K562 (cell line): Measurements from ENCODE around the gene ZNF112. TPM values are rescaled to one million over a fixed set of nuclear protein-coding genes. Genes with fewer than 3 reads are reported as not detected.

ENCODE experiments used
- ASH1L ChIP-seq: fragments of 450-650 bp; IDR thresholded peaks from 2 replicates; pipeline ENCODE4 v1.6.1; 2018; ENCODE audit warnings: borderline replicate concordance, mild to moderate bottlenecking, low read depth; ENCODE audit not compliant: partially characterized antibody
- BHLHE40 ChIP-seq: IDR thresholded peaks from 2 replicates; pipeline ENCODE4 v1.6.1; 2011; ENCODE audit warnings: low read length, improper control_type of control experiment
- CBFA2T3 ChIP-seq: fragments of 450-650 bp; IDR thresholded peaks from 2 replicates; pipeline ENCODE4 v1.6.1; 2017
- CEBPG ChIP-seq, 3 experiments: fragments of 200-800 bp in 1 of 3; sonication (Bioruptor generic) in 1 of 3; sonication (generic) in 1 of 3; formaldehyde crosslinking in 1 of 3; IDR thresholded peaks in 2 of 3; conservative IDR thresholded peaks in 1 of 3; 2 replicates each; pipeline versions ENCODE4 v1.6.1 to v1.8.0; 2016 to 2022; ENCODE audit warnings: missing compliant biosample characterization in 2 of 3, missing genetic modification characterization in 2 of 3, mild to moderate bottlenecking in 1 of 3, missing genetic modification reagents in 1 of 3
- CUX1 ChIP-seq: fragments of 200-800 bp; sonication (Bioruptor generic); IDR thresholded peaks from 2 replicates; pipeline ENCODE4 v1.6.1; 2016; ENCODE audit warnings: missing genetic modification characterization, missing compliant biosample characterization
- E2F3 ChIP-seq: fragments of 250-450 bp; sonication (Bioruptor Pico); IDR thresholded peaks from 2 replicates; pipeline ENCODE4 v1.4.0; 2020; ENCODE audit warnings: mild to moderate bottlenecking
- FOXM1 ChIP-seq, 2 experiments: fragments of 450-650 bp in 1 of 2; sonication (generic) in 1 of 2; formaldehyde crosslinking in 1 of 2; IDR thresholded peaks; 2 replicates each; pipeline versions ENCODE4 v1.6.1 to v1.9.0; 2017 to 2022; ENCODE audit warnings: low read depth in 2 of 2, mild to moderate bottlenecking in 2 of 2, missing genetic modification reagents in 1 of 2, moderate library complexity in 1 of 2
- HCFC1 ChIP-seq: IDR thresholded peaks from 2 replicates; pipeline ENCODE4 v1.6.1; 2012; ENCODE audit warnings: low read depth, low read length, improper control_type of control experiment
- NELFE ChIP-seq: IDR thresholded peaks from 2 replicates; pipeline ENCODE4 v1.6.1; 2011; ENCODE audit warnings: mild to moderate bottlenecking; ENCODE audit not compliant: insufficient read depth, insufficient read length
- NFRKB ChIP-seq: fragments of 450-650 bp; IDR thresholded peaks from 2 replicates; pipeline ENCODE4 v1.6.1; 2016; ENCODE audit warnings: low read depth
- NR2F6 ChIP-seq: fragments of 450-650 bp; formaldehyde crosslinking; IDR thresholded peaks from 2 replicates; pipeline ENCODE4 v1.4.0; 2020; ENCODE audit warnings: mild to moderate bottlenecking
- PRPF4 ChIP-seq: fragments of 200-400 bp; formaldehyde crosslinking; IDR thresholded peaks from one replicate; pipeline ENCODE4 v1.6.1; 2017; ENCODE audit warnings: low read length, low read depth, mild to moderate bottlenecking; ENCODE audit not compliant: insufficient read depth, poor library complexity, severe bottlenecking
- SPI1 ChIP-seq: IDR thresholded peaks from 2 replicates; pipeline ENCODE4 v1.6.1; 2011; ENCODE audit warnings: low read depth, low read length, control low read depth, borderline replicate concordance
- SRF ChIP-seq, 2 experiments: fragments of 250-450, 450-650 bp in 1 of 2; sonication (Bioruptor Pico) in 1 of 2; sonication (generic) in 1 of 2; formaldehyde crosslinking; IDR thresholded peaks; 2 replicates each; pipeline versions ENCODE4 v1.5.0 to v1.5.1; 2020 to 2022; ENCODE audit warnings: mild to moderate bottlenecking in 1 of 2, missing genetic modification reagents in 1 of 2
- SRSF3 ChIP-seq: fragments of 200-400 bp; formaldehyde crosslinking; IDR thresholded peaks from 2 replicates; pipeline ENCODE4 v1.6.1; 2016; ENCODE audit warnings: mild to moderate bottlenecking, low read length, moderate library complexity; ENCODE audit not compliant: insufficient read depth
- THRA ChIP-seq: fragments of 450-650 bp; IDR thresholded peaks from 2 replicates; pipeline ENCODE4 v1.6.1; 2017; ENCODE audit warnings: mild to moderate bottlenecking, moderate library complexity
- TSHZ1 ChIP-seq: fragments of 250-450 bp; sonication (Bioruptor Pico); IDR thresholded peaks from 2 replicates; pipeline ENCODE4 v1.4.0; 2020; ENCODE audit warnings: mild to moderate bottlenecking, moderate library complexity
- ZNF764 ChIP-seq: fragments of 250-450 bp; sonication (Bioruptor Pico); IDR thresholded peaks from 2 replicates; pipeline ENCODE4 v1.4.0; 2020; ENCODE audit warnings: low read depth, mild to moderate bottlenecking, moderate library complexity
- polyA plus RNA-seq, 8 experiments: library from polyadenylated mRNA; depleted of rRNA in 4 of 8; stranded (reverse) in 5 of 8; unstranded in 3 of 8; fragments of >200 nt; fragmentation: Nextera tagmentation in 2 of 8; fragmentation: Illumina TruSeq in 1 of 8; extraction: Ambion mirVana in 2 of 8; extraction: Trizol in 1 of 8; gene quantifications; 2 replicates each; pipeline versions ENCODE4 v1.2.1 to v1.2.3, GENCODE V29; 2011 to 2014; ENCODE audit warnings: inconsistent platforms in 1 of 8, missing spikeins in 1 of 8
- total RNA-seq, 7 experiments: library from RNA; depleted of rRNA in 6 of 7; stranded (reverse); fragments of >200 nt in 6 of 7; fragmentation: Illumina TruSeq in 2 of 7; extraction: Trizol in 2 of 7; gene quantifications; 2 replicates each; pipeline versions ENCODE4 v1.2.1 to v1.2.3, GENCODE V29; 2011 to 2021; ENCODE audit warnings: low replicate concordance in 1 of 7

The ZNF112 gene
- total and polyA plus RNA-seq, 9 of the 15 experiments (the other 6 are each of a cell fraction or from before 2014, with no cell fraction given), result 0.21 to 1.3 (median 0.61) TPM

GRCh38 chr19:44304659-44305193, 51.8 kb downstream of the ZNF112 start, which contains the start of gene ZNF235 (continued):
- TF ChIP-seq THRA (no peak), PRPF4 (no peak), CEBPG (CRISPR knock-in tag; IDR thresholded peaks at IDR 0.05) (no peak), CEBPG (tag; conservative IDR thresholded peaks at IDR 0.05 in 1 of 2, IDR thresholded peaks at IDR 0.05 in 1 of 2) (no peak), FOXM1 (IDR thresholded peaks at IDR 0.05; ENCODE audit: low read depth) (no peak), FOXM1 (CRISPR knock-in tag; IDR thresholded peaks at IDR 0.05; ENCODE audit: low read depth) (no peak), TSHZ1 (CRISPR knock-in tag) (no peak), SPI1 (peak; percentile 92), CBFA2T3 (no peak), SRF (CRISPR knock-in tag; IDR thresholded peaks at IDR 0.05) (peak in 1 of 2 experiments; percentile 91; a peak in 1 of 4 replicates), HCFC1 (peak; percentile 97), ASH1L (no peak), SRSF3 (no peak), ZNF764 (CRISPR knock-in tag) (no peak), NFRKB (no peak), CUX1 (no peak), E2F3 (no peak), NR2F6 (CRISPR knock-in tag) (no peak), BHLHE40 (no peak), NELFE (no peak)
